MM.1S (cell line): Measurements from ENCODE around the gene PRX.

Source experiments
- CTCF ChIP-seq: fragments of 300-600 bp; sonication (generic); IDR thresholded peaks from 2 replicates; pipeline ENCODE4 v1.5.1; 2016; ENCODE audit warnings: antibody characterized with exemption, low read length, mixed read lengths
- EZH2 ChIP-seq: fragments of 300-600 bp; sonication (generic); optimal IDR thresholded peaks from 2 replicates; pipeline ENCODE3; 2017; ENCODE audit warnings: low read depth, mild to moderate bottlenecking, antibody characterized with exemption, low read length, mixed read lengths

GRCh38 chr19:40383668-40384248 lies 29.4 kb downstream of the PRX start:
- TF ChIP-seq CTCF: no peak
- TF ChIP-seq EZH2: no peak
